Measurements from ENCODE around the gene C5orf15. TPM values are rescaled to one million over a fixed set of nuclear protein-coding genes. Genes with fewer than 3 reads are reported as not detected.

C5orf15 gene
- total RNA-seq, 1 experiment from 2014 or later: 63.2 TPM

GRCh38 chr5:133921979-133922378 lies 46.4 kb downstream of the C5orf15 start:
- TF ChIP-seq TCF7L2 (IDR thresholded peaks at IDR 0.05; ENCODE audit: low read depth, low read length) (no peak), POLR2AphosphoS5 (IDR thresholded peaks at IDR 0.05; ENCODE audit: low read depth, low read length) (no peak), SIN3A (IDR thresholded peaks at IDR 0.05; ENCODE audit: borderline replicate concordance, insufficient read depth, low read depth, low read length) (no peak)
- TF ChIP-seq, protein P1, sequence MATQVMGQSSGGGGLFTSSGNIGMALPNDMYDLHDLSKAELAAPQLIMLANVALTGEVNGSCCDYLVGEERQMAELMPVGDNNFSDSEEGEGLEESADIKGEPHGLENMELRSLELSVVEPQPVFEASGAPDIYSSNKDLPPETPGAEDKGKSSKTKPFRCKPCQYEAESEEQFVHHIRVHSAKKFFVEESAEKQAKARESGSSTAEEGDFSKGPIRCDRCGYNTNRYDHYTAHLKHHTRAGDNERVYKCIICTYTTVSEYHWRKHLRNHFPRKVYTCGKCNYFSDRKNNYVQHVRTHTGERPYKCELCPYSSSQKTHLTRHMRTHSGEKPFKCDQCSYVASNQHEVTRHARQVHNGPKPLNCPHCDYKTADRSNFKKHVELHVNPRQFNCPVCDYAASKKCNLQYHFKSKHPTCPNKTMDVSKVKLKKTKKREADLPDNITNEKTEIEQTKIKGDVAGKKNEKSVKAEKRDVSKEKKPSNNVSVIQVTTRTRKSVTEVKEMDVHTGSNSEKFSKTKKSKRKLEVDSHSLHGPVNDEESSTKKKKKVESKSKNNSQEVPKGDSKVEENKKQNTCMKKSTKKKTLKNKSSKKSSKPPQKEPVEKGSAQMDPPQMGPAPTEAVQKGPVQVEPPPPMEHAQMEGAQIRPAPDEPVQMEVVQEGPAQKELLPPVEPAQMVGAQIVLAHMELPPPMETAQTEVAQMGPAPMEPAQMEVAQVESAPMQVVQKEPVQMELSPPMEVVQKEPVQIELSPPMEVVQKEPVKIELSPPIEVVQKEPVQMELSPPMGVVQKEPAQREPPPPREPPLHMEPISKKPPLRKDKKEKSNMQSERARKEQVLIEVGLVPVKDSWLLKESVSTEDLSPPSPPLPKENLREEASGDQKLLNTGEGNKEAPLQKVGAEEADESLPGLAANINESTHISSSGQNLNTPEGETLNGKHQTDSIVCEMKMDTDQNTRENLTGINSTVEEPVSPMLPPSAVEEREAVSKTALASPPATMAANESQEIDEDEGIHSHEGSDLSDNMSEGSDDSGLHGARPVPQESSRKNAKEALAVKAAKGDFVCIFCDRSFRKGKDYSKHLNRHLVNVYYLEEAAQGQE (IDR thresholded peaks at IDR 0.05; ENCODE audit: insufficient read depth in 1 of 2, low read depth in 2 of 2, low read length in 1 of 2): no peak
- TF ChIP-seq, protein P2, sequence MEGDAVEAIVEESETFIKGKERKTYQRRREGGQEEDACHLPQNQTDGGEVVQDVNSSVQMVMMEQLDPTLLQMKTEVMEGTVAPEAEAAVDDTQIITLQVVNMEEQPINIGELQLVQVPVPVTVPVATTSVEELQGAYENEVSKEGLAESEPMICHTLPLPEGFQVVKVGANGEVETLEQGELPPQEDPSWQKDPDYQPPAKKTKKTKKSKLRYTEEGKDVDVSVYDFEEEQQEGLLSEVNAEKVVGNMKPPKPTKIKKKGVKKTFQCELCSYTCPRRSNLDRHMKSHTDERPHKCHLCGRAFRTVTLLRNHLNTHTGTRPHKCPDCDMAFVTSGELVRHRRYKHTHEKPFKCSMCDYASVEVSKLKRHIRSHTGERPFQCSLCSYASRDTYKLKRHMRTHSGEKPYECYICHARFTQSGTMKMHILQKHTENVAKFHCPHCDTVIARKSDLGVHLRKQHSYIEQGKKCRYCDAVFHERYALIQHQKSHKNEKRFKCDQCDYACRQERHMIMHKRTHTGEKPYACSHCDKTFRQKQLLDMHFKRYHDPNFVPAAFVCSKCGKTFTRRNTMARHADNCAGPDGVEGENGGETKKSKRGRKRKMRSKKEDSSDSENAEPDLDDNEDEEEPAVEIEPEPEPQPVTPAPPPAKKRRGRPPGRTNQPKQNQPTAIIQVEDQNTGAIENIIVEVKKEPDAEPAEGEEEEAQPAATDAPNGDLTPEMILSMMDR (IDR thresholded peaks at IDR 0.05): no peak
- ChIA-PET CTCF (no interaction called here), POLR2A (no interaction called here)
- ATAC-seq: no peak
- in situ Hi-C loops (cut with HindIII; ENCODE audit: low pct_unique_long_range_greater_than_20kb, low sequenced_read_pairs): no loop called here
- BruUV-seq (replicated peaks): no TSS peak
- no peaks in the 10 kb centered on the region; the same call in 1 of the 2 replicates for H3K4me1 ChIP-seq (ENCODE audit: control insufficient read depth, insufficient read depth, low read length)
- peaks cover 4% of the 10 kb centered on the region; the same call in 1 of the 2 replicates for H3K27me3 ChIP-seq (ENCODE audit: control insufficient read depth, insufficient read depth, low read length)
- DNase-seq (ENCODE audit: low read depth, low spot score): no peak
- H3K9me3 ChIP-seq (ENCODE audit: control insufficient read depth, insufficient read depth, low read depth, low read length): no peaks in the 10 kb centered on the region
- H3K36me3 ChIP-seq (ENCODE audit: control insufficient read depth, insufficient read depth, low read length): no peaks in the 10 kb centered on the region
- H3K27ac ChIP-seq (ENCODE audit: low read length): no peak overlapping the region
- intact Hi-C loops (cut with micrococcal nuclease; ENCODE audit: unreplicated experiment): no loop called here
- H3K4me3 ChIP-seq (ENCODE audit: low read depth in 2 of 2, low read length in 2 of 2): no peak overlapping the region

GRCh38 chr5:133921069-133921468 lies 47.4 kb downstream of the C5orf15 start:
- no TSS peak for BruUV-seq (replicated peaks)
- TF ChIP-seq, protein P1 (IDR thresholded peaks at IDR 0.05; ENCODE audit: insufficient read depth in 1 of 2, low read depth in 2 of 2, low read length in 1 of 2): no peak
- no peak for TF ChIP-seq SIN3A (IDR thresholded peaks at IDR 0.05; ENCODE audit: borderline replicate concordance, insufficient read depth, low read depth, low read length)
- no peak for TF ChIP-seq POLR2AphosphoS5 (IDR thresholded peaks at IDR 0.05; ENCODE audit: low read depth, low read length)
- TF ChIP-seq TCF7L2 (IDR thresholded peaks at IDR 0.05; ENCODE audit: low read depth, low read length): no peak
- TF ChIP-seq, protein P2 (IDR thresholded peaks at IDR 0.05): no peak
- peaks cover 6% of the 10 kb centered on the region; the same call in 1 of the 2 replicates for H3K27me3 ChIP-seq (ENCODE audit: control insufficient read depth, insufficient read depth, low read length)
- H3K4me3 ChIP-seq (ENCODE audit: low read depth in 2 of 2, low read length in 2 of 2): no peak overlapping the region
- intact Hi-C loops (cut with micrococcal nuclease; ENCODE audit: unreplicated experiment): no loop called here
- H3K36me3 ChIP-seq (ENCODE audit: control insufficient read depth, insufficient read depth, low read length): no peaks in the 10 kb centered on the region
- DNase-seq (ENCODE audit: low read depth, low spot score) (no peak), ATAC-seq (no peak)
- in situ Hi-C loops (cut with HindIII; ENCODE audit: low pct_unique_long_range_greater_than_20kb, low sequenced_read_pairs): no loop called here
- ChIA-PET POLR2A (no interaction called here), CTCF (no interaction called here)
- no peaks in the 10 kb centered on the region for H3K4me1 ChIP-seq (ENCODE audit: control insufficient read depth, insufficient read depth, low read length)
- H3K9me3 ChIP-seq (ENCODE audit: control insufficient read depth, insufficient read depth, low read depth, low read length): no peaks in the 10 kb centered on the region
- H3K27ac ChIP-seq (ENCODE audit: low read length): no peak overlapping the region
